Spleen (tissue), 7 donors: ENCODE data around the gene EGLN2.

Source experiments
- POLR2A ChIP-seq, 3 donors: fragments of 450-650 bp; IDR thresholded peaks; one replicate each; pipeline ENCODE4 v1.5.1; 2017; ENCODE audit warnings: antibody characterized with exemption in 3 of 3, mild to moderate bottlenecking in 1 of 3
- POLR2AphosphoS5 ChIP-seq, 3 donors: sonication (generic); formaldehyde crosslinking; IDR thresholded peaks; one replicate each; pipeline ENCODE4 v1.5.1; 2017; ENCODE audit warnings: antibody characterized with exemption in 3 of 3
- TF ChIP-seq, protein P1 (sequence below), 11 experiments: fragments of 200-600 bp in 7 of 11; fragments of 450-650 bp in 4 of 11; sonication (generic) in 4 of 11; IDR thresholded peaks in 8 of 11; conservative IDR thresholded peaks in 3 of 11; 1 replicate in 7 of 11; 2 replicates in 4 of 11; pipeline versions ENCODE4 v1.4.0 to v1.8.0; 2016 to 2021; ENCODE audit warnings: antibody characterized with exemption in 11 of 11, inconsistent platforms in 4 of 11, mild to moderate bottlenecking in 1 of 11
- donor health status: DM: no; HTN: no; CAD: no; lungs with moderate emphysema.
- donor health status: DM: no; HTN: no; CAD: no.
- donor health status: DM: no; HTN: no; CAD: no.

DNA sequence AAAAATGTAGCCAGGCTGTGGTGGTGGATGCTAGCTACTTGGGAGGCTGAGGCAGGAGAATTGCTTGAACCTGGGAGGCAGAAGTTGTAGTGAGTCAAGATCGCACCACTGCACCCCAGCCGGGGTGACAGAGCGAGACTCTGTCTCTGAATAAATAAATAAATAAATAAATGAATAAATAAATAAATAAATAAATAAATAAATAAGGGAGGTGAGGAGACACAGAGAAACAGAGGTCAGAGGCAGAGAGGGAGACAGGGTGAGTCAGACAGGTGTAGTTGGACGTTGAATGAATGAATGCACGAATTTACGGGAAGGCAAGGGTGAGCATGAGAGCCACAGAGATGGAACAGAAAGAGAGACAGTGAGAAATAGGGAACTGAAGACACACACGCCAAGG is 17.9 kb upstream of the EGLN2 start:
- TF ChIP-seq, protein P1, sequence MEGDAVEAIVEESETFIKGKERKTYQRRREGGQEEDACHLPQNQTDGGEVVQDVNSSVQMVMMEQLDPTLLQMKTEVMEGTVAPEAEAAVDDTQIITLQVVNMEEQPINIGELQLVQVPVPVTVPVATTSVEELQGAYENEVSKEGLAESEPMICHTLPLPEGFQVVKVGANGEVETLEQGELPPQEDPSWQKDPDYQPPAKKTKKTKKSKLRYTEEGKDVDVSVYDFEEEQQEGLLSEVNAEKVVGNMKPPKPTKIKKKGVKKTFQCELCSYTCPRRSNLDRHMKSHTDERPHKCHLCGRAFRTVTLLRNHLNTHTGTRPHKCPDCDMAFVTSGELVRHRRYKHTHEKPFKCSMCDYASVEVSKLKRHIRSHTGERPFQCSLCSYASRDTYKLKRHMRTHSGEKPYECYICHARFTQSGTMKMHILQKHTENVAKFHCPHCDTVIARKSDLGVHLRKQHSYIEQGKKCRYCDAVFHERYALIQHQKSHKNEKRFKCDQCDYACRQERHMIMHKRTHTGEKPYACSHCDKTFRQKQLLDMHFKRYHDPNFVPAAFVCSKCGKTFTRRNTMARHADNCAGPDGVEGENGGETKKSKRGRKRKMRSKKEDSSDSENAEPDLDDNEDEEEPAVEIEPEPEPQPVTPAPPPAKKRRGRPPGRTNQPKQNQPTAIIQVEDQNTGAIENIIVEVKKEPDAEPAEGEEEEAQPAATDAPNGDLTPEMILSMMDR (IDR thresholded peaks at IDR 0.05 in 8 of 11, conservative IDR thresholded peaks at IDR 0.05 in 3 of 11) = no peak
- no peak for TF ChIP-seq POLR2AphosphoS5 (IDR thresholded peaks at IDR 0.05)
- no peak for TF ChIP-seq POLR2A (IDR thresholded peaks at IDR 0.05)
